A549 treated with GW870086 at 1 μM for 4 hours (cell line): ENCODE results near the gene CD83. TPM values are rescaled to one million over a fixed set of nuclear protein-coding genes. Genes with fewer than 3 reads are reported as not detected.

Experiments
- total RNA-seq: library from RNA; stranded (reverse); fragments of 200-300 nt; extraction: Qiagen RNA extraction; gene quantifications from 5 replicates; pipeline ENCODE4 v1.2.3, GENCODE V29; 2022; ENCODE audit warnings: low read depth

The CD83 gene
- 1.6 to 2.0 TPM (median 1.9 TPM) in 5 replicates for total RNA-seq

GRCh38 chr6:14117158-14118090 lies at the start of gene CD83:
CD83 (plus strand) TSS chr6:14117772; CDS start chr6:14117812, 40 bp downstream.

Other genes with a start within 250 kb of the CD83 start
- 3.5 to 5.1 TPM (median 4.2 TPM) in 5 replicates for gene RNF182, start 192.8 kb upstream of the CD83 start, total RNA-seq